HG03565 (cell line): ENCODE measurements around the gene GLT8D1.
"Not testable (repeated sequence)": the region's sequence is repeated elsewhere in the genome, so short reads cannot be mapped to it uniquely, and the experiment has no call there.

Experiments used
- ATAC-seq: cut with Tn5 transposase; IDR thresholded peaks from one replicate; pipeline ENCODE4 v1.9.1; 2021; ENCODE audit warnings: mild to moderate bottlenecking, moderate library complexity; ENCODE audit not compliant: unreplicated experiment

The GLT8D1 gene

GRCh38 chr3:52705688-52706686, at the start of gene GLT8D1, which contains the start of gene SPCS1:
GLT8D1 (minus strand) TSS chr3:52705791; CDS start chr3:52700460, 5,331 bp downstream.
SPCS1 (plus strand) TSS chr3:52706106; CDS start chr3:52706247, 141 bp downstream.
- ATAC-seq = peak; percentile 55

GRCh38 chr3:52754373-52754772, 48.8 kb upstream of the GLT8D1 start:
- no peak for ATAC-seq

- no peak for ATAC-seq
Observed at GRCh38 chr3:52752045-52752660, 46.6 kb upstream of the GLT8D1 start.

DNA sequence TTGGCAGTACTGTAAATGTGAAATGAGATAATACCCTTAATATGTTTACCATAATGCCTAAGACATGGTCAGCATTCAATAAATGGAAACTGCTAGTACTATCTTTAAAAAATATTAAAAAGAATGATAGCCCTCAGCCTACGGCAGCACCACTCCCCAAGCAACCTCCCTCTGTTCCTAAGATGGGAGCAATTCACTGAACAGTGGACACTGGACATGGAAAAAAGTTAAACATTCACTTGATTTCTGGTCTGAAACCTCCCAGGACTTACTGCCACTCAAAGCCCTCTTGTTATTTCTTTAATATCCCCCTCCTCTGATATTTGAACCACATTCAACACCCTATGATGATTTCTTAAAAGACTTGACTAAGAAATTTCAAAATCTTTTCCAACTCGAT, 38.1 kb upstream of the GLT8D1 start:
- ATAC-seq = no peak

DNA sequence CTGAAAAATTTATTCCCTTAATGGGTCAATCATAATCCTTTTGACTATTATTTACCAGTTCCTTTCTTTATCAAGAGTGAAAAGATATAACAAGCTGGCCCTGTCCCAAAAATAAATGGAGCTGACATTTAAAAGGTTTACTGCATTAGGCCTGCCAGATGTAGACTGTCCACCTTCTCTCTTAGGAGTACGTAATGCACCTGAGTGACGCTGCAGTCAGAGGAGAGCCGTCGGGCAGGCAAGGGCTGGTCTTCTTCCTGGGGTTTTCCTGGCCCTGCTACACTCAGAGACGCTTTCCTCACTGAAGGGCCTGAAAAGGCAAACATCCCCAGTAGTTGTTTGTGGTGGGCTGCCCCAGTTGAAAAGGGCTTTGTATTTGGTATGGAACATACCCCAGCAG, 37.6 kb upstream of the GLT8D1 start:
- ATAC-seq = no peak

DNA sequence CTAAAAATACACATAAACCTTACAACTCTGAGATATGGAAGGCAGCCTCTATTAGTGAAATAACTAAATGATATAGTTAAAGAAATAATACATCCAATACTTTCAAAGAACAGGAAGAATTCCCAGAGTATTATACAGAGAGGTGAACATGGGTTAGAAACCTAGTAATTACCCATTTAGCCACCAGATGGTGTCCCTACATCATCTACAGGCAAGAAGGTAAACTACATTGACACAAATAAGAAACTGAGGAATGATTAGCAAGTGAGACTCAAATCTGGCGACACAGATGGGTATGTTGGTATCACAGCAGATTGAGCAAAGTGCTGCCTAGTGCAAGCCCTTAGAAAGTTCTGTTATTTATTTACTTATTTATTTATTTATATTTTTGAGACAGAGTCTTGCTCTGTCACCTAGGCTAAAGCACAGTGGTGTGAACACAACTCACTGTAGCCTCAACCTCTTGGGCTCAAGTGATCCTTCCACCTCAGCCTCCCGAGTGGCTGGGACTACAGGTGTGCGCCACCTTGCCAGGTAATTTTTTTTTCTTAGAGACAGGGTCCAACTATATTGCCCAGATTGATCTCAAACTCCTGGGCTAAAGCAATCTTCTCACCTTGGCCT, 36.9 kb upstream of the GLT8D1 start:
- ATAC-seq = no peak

DNA sequence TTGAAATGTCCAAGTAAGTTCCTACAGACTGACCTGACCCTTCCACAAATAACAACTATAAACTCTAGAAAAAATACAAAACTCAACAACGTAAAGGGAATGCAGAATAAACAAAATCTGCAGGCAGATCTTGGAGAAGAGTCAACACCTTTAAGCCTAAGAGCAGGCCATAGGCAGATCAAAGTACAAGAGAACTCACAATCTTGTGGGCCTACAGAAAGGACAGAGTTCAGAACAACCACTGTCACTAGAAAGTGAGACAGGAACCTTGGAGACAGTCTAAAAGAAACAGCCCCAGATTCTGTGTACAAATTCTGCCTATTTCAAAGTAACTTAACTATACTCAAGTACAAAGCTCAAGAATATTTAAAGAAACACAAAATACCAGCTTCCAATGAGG, 34.1 kb upstream of the GLT8D1 start:
- no peak for ATAC-seq

- ATAC-seq = no peak
Observed at GRCh38 chr3:52733256-52733891, 27.8 kb upstream of the GLT8D1 start.

DNA sequence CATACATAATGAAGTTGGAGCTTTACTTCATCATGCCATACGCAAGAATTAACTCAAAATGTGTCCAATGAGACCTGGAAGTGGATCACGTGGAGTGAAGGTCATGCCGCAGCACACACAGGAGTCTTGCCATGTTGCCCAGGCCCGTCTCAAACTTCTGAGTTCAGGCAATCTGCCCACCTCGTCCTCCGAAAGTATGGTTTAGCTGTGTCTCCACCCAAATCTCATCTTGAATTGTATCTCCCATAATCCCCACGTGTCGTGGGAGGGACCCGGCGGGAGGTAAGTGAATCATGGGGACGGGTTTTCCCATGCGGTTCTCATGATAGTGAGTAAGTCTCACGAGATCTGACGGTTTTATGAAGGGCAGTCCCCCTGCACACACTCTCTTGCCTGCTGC, 26.0 kb upstream of the GLT8D1 start:
- ATAC-seq = no peak

GRCh38 chr3:52730681-52731080, 25.1 kb upstream of the GLT8D1 start:
- ATAC-seq = no peak

GRCh38 chr3:52728753-52729152, 23.2 kb upstream of the GLT8D1 start:
- not testable (repeated sequence) for ATAC-seq

- no peak for ATAC-seq
Observed at GRCh38 chr3:52724511-52724910, 18.9 kb upstream of the GLT8D1 start.

DNA sequence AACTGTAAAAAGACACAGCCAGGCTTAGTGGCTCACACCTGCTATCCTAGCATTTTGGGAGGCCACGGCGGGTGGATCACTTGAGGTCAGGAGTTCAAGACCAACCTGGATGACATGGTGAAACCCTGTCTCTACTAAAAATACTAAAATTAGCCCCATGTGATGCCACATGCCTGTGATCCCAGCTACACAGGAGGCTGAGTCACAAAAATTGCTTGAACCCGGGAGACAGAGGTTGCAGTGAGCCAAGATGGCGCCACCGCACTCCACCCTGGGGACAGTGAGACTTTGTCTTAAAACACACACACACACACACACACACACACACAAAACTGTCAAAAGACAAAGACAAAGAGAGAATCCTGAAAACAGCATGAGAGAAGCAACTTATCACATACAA, 18.3 kb upstream of the GLT8D1 start:
- no peak for ATAC-seq

DNA sequence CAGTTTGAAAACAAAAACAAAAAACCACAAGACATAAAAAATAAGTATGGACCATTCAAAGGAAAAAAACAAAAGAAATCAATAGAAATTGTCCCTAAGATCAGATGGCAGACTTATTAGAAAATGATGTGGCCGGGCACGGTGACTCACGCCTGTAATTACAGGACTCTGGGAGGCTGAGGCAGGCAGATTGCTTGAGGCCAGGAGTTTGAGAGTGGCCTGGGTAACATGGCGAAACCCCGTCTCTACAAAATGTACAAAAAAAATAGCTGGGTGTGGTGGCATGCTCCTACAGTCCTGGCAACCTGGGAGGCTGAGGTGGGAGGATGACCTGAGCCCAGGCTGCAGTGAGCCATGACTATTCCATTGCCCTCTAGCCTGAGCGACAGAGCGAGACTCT, 16.9 kb upstream of the GLT8D1 start:
- ATAC-seq = no peak

DNA sequence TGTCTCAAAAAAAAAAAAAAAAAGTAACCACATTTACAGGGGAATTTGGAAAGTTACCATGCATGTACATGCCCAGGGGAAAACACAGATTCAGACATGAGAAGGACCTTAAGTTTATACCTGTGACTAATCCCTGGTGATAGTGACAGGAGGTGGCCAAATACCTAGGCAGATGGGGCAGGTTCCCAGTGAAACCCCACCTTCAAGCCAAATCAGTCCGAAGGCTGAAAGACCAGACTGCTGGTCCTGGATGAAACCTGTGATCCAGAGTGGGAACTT, 16.1 kb upstream of the GLT8D1 start:
- ATAC-seq = no peak

DNA sequence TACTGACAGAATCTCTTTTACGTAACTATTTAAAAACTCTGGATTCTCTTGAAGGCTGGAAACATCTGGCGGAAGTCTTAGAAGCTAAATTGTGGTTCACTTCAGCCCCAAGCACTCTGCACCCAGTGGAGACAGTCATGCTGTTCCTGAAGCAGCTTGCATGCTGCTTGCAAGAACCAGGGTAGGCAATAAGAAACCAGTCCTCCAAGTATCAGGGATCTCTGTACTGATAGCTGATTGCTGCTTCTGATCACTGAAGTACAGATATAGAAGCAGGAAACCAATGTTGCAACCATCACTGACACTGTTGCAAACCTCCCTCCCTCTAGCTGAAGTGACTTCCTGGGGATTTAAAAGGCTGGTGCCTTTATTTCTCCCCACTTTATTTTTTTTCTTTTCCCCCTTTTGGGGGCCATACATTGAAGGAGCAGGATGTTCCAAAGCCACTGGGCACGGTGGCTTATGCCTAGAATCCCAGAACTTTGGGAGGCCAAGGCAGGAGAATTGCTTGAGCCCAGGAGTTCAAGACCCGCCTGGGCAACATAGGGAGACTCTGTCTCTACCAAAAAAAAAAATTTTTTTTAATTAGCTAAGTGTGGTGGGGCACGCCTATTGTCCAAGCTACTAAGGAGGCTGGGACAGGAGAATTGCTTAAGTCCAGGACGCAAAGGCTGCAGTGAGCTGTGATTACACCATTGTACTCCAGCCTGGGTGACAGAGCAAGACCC, 15.6 kb upstream of the GLT8D1 start:
- no peak for ATAC-seq

- no peak for ATAC-seq
Observed at GRCh38 chr3:52719618-52720017, 14.0 kb upstream of the GLT8D1 start.

- no peak for ATAC-seq
Observed at GRCh38 chr3:52715714-52716305, 10.2 kb upstream of the GLT8D1 start.

DNA sequence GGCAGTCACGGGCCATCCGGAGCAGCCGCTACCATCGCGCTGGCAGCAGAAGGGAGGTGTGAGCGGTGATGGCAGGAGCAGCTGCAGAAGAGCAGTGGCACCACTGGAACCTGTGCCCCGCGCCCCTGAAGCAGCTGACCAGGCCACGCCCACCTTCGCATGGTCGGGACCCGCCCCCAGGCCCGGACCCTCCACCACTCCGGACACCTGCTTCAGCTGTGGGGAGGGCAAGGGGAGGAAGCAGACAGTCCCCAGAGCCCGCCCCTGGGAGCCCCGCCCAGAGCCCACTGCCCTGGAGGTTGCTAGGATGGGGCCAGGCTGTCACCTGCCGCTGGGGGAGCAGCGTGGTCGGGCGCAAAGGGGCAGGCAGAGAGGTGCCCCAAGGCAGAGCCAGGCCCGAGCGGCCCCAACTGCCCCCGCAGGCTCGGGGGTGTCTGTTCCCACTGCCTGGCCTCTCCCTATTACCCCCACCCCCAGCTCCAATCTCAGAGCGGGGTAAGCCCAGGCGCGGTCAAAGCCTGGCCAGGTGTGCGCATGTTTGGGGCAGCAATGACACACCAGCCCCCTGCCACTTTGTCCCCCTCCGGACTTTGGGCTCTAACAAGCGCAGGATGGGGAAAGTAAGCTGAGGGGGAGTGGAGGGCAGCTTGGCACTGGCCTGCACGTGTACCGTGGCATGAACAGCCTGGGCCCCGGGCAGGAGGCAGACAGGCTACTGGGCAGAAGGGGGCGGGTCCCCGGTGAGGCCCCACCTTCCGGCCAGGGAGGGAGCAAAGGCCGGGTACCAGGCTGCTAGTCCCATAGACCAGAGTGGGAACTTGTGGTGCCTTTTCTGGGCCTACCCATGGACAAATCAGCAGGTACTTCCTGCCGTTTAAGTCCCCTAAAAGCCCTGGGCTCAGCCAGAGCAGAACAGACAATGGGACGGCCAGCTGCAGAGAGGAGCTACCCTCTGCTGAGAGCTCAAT, 9.0 kb upstream of the GLT8D1 start:
- no peak for ATAC-seq
